ENCODE results near the gene CD59.
A peak's percentile ranks its signal among the peaks of the same experiment; 100 is the strongest.

CD59 gene

GRCh38 chr11:33689085-33689484 is 47.1 kb downstream of the CD59 start:
- H4K20me1 ChIP-seq (ENCODE audit: insufficient read depth, low read length) = no peaks in the 10 kb centered on the region
- no peaks in the 10 kb centered on the region for H3K9me2 ChIP-seq (ENCODE audit: low read depth, low read length)
- H2AFZ ChIP-seq (ENCODE audit: low read length) = no peak overlapping the region
- no peaks in the 10 kb centered on the region for H3K4me1 ChIP-seq (ENCODE audit: insufficient read depth, low read length, severe bottlenecking)
- H3K4me2 ChIP-seq (ENCODE audit: low read length) = no peak overlapping the region
- no peak overlapping the region for H3K4me3 ChIP-seq (ENCODE audit: low read depth, low read length, poor library complexity, severe bottlenecking)
- H3K36me3 ChIP-seq (ENCODE audit: insufficient read depth, low read length) = no peaks in the 10 kb centered on the region
- no peak for TF ChIP-seq CTCF (IDR thresholded peaks at IDR 0.05; ENCODE audit: low read length)
- no peak for TF ChIP-seq EZH2 (IDR thresholded peaks at IDR 0.05; ENCODE audit: borderline replicate concordance, low read length)
- no peaks in the 10 kb centered on the region for H3K9me3 ChIP-seq (ENCODE audit: low read length)
- no peak overlapping the region for H3K9ac ChIP-seq (ENCODE audit: low read length)
- no peaks in the 10 kb centered on the region for H3F3A ChIP-seq (ENCODE audit: insufficient read depth, low read length)
- no peaks in the 10 kb centered on the region for H3K79me2 ChIP-seq (ENCODE audit: insufficient read depth, low read length)
- no peak overlapping the region for H3K27ac ChIP-seq (ENCODE audit: low read depth, low read length, poor library complexity, severe bottlenecking)
- no peaks in the 10 kb centered on the region for H3K27me3 ChIP-seq (ENCODE audit: insufficient read depth, low read length)

DNA sequence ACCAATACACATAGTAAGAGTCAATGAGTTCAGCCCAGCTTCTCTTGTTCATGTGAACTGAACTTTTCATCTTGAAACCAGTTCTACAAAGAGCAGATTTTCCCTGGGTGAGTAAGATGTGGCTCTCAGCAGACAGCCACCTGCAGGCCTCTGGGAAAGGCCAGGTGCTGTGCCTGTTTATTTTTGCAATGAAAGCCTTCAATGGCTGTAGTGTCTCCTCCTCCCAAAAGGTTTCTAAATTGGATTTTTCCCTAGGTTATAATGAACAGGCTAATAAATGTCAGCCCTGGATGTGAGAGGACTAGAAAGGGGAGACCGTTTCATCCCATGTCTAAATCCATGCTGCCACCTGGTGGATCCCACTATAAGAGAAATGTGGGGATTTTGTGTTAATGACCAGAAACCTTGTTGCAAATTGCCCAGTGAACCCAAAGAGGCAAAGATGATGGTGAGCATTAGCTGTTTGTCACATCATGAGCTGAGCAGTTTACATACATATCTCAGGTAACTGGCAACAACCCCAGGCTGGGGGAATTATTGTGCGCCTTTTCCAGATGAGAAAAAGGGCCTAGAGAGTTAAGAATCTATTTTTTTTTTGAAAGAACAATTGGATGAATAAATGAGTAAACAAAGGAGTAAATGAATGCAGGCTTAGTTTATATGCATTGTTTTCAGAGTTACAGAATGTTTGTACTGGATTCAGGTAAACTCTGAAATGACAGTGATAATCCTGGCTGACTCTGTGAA is 48.3 kb downstream of the CD59 start:
- Histone ChIP-seq H3F3A (ENCODE audit: insufficient read depth, low read length) (no peaks in the 10 kb centered on the region), H4K20me1 (ENCODE audit: insufficient read depth, low read length) (no peaks in the 10 kb centered on the region), H3K9me2 (ENCODE audit: low read depth, low read length) (no peaks in the 10 kb centered on the region), H3K27me3 (ENCODE audit: insufficient read depth, low read length) (no peaks in the 10 kb centered on the region), H3K4me3 (ENCODE audit: low read depth, low read length, poor library complexity, severe bottlenecking) (no peak overlapping the region), H3K9me3 (ENCODE audit: low read length) (no peaks in the 10 kb centered on the region), H3K36me3 (ENCODE audit: insufficient read depth, low read length) (no peaks in the 10 kb centered on the region), H3K4me1 (ENCODE audit: insufficient read depth, low read length, severe bottlenecking) (no peaks in the 10 kb centered on the region), H3K27ac (ENCODE audit: low read depth, low read length, poor library complexity, severe bottlenecking) (no peak overlapping the region), H3K9ac (ENCODE audit: low read length) (no peak overlapping the region), H3K79me2 (ENCODE audit: insufficient read depth, low read length) (no peaks in the 10 kb centered on the region), H2AFZ (ENCODE audit: low read length) (no peak overlapping the region), H3K4me2 (ENCODE audit: low read length) (no peak overlapping the region)
- TF ChIP-seq CTCF (IDR thresholded peaks at IDR 0.05; ENCODE audit: low read length) (peak; percentile 56; the same call in 1 of the 2 replicates), EZH2 (IDR thresholded peaks at IDR 0.05; ENCODE audit: borderline replicate concordance, low read length) (no peak)

DNA sequence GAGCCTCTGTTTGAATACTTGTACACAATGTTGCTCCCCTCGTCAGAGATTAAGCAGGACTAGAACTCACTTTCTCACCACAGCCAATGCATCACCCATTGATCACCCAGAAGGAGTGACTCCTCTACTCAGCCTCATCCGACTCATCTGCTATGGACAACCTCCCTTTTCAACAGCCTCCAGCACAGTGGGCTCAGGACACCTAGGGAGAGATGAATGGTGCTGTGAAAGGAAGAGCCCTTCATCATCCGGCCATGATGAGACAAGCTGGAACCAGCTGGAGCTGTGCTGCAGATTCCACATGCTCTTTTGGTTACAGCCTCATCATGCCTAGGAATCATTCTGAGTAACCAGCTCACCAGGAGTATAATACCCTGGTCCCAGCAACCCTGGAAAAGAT is 51.1 kb downstream of the CD59 start:
- Histone ChIP-seq H3K27ac (ENCODE audit: low read depth, low read length, poor library complexity, severe bottlenecking) (no peak overlapping the region), H3K9ac (ENCODE audit: low read length) (no peak overlapping the region), H3K9me3 (ENCODE audit: low read length) (no peaks in the 10 kb centered on the region), H3K27me3 (ENCODE audit: insufficient read depth, low read length) (no peaks in the 10 kb centered on the region), H3K4me3 (ENCODE audit: low read depth, low read length, poor library complexity, severe bottlenecking) (no peak overlapping the region), H2AFZ (ENCODE audit: low read length) (no peak overlapping the region), H3F3A (ENCODE audit: insufficient read depth, low read length) (no peaks in the 10 kb centered on the region), H3K9me2 (ENCODE audit: low read depth, low read length) (no peaks in the 10 kb centered on the region), H4K20me1 (ENCODE audit: insufficient read depth, low read length) (no peaks in the 10 kb centered on the region), H3K79me2 (ENCODE audit: insufficient read depth, low read length) (no peaks in the 10 kb centered on the region), H3K4me2 (ENCODE audit: low read length) (no peak overlapping the region), H3K36me3 (ENCODE audit: insufficient read depth, low read length) (no peaks in the 10 kb centered on the region), H3K4me1 (ENCODE audit: insufficient read depth, low read length, severe bottlenecking) (no peaks in the 10 kb centered on the region)
- TF ChIP-seq CTCF (IDR thresholded peaks at IDR 0.05; ENCODE audit: low read length) (no peak), EZH2 (IDR thresholded peaks at IDR 0.05; ENCODE audit: borderline replicate concordance, low read length) (no peak)
